PFSK-1 (cell line): ENCODE results near the gene JPT1.

ENCODE experiments used
- FOXP2 ChIP-seq: optimal IDR thresholded peaks from 2 replicates; pipeline ENCODE3; 2011; ENCODE audit warnings: borderline replicate concordance, control low read depth, inconsistent platforms; ENCODE audit not compliant: insufficient read depth; ENCODE audit errors: extremely low read length, extremely low read depth
- POLR2AphosphoS5 ChIP-seq: IDR thresholded peaks from 2 replicates; pipeline ENCODE4 v1.6.1; 2012; ENCODE audit warnings: low read depth, mild to moderate bottlenecking, control low read depth, low read length, moderate library complexity
- REST ChIP-seq, 2 experiments: IDR thresholded peaks; 2 replicates each; pipeline versions ENCODE4 v1.6.1 to v1.8.0; 2011 to 2012; ENCODE audit warnings: low read depth in 2 of 2, low read length in 2 of 2, control low read depth in 1 of 2, inconsistent platforms in 1 of 2, mild to moderate bottlenecking in 1 of 2, moderate library complexity in 1 of 2; ENCODE audit not compliant: insufficient read depth in 1 of 2
- SIN3A ChIP-seq: IDR thresholded peaks from 2 replicates; pipeline ENCODE4 v1.6.1; 2012; ENCODE audit warnings: mild to moderate bottlenecking, low read length, moderate library complexity, borderline replicate concordance; ENCODE audit not compliant: insufficient read depth
- TAF1 ChIP-seq: IDR thresholded peaks from 2 replicates; pipeline ENCODE4 v1.6.1; 2012; ENCODE audit warnings: low read length, control low read depth, borderline replicate concordance; ENCODE audit not compliant: insufficient read depth

The JPT1 gene

GRCh38 chr17:75155191-75155601 is 884 bp upstream of the JPT1 start:
- no peak for TF ChIP-seq REST (IDR thresholded peaks at IDR 0.05; ENCODE audit: insufficient read depth in 1 of 2, low read depth in 2 of 2, low read length in 2 of 2)
- TF ChIP-seq POLR2AphosphoS5, result no peak
- TF ChIP-seq TAF1, result no peak
- TF ChIP-seq SIN3A, result no peak
- no peak for TF ChIP-seq FOXP2

GRCh38 chr17:75153780-75154194 is 525 bp downstream of the JPT1 start:
- no peak for TF ChIP-seq POLR2AphosphoS5
- TF ChIP-seq SIN3A, result no peak
- TF ChIP-seq TAF1, result no peak
- TF ChIP-seq FOXP2, result no peak
- TF ChIP-seq REST (IDR thresholded peaks at IDR 0.05; ENCODE audit: insufficient read depth in 1 of 2, low read depth in 2 of 2, low read length in 2 of 2), result no peak

- TF ChIP-seq POLR2AphosphoS5 (0 out of 2 replicates have a peak, but pooled peaks have one; percentile 9), TAF1 (no peak), REST (IDR thresholded peaks at IDR 0.05; ENCODE audit: insufficient read depth in 1 of 2, low read depth in 2 of 2, low read length in 2 of 2) (no peak)
Measured at GRCh38 chr17:75152922-75153779, 1.2 kb downstream of the JPT1 start.

GRCh38 chr17:75152523-75152921 is 1.8 kb downstream of the JPT1 start:
- TF ChIP-seq FOXP2 (no peak), POLR2AphosphoS5 (0 out of 2 replicates have a peak, but pooled peaks have one; percentile 2), REST (IDR thresholded peaks at IDR 0.05; ENCODE audit: insufficient read depth in 1 of 2, low read depth in 2 of 2, low read length in 2 of 2) (no peak)

- no peak for TF ChIP-seq SIN3A
- TF ChIP-seq POLR2AphosphoS5, result no peak
- TF ChIP-seq TAF1, result no peak
- no peak for TF ChIP-seq FOXP2
- TF ChIP-seq REST (IDR thresholded peaks at IDR 0.05; ENCODE audit: insufficient read depth in 1 of 2, low read depth in 2 of 2, low read length in 2 of 2), result no peak
Measured at GRCh38 chr17:75151930-75152329, 2.4 kb downstream of the JPT1 start.
